HG03565 (cell line): ENCODE data around the gene SLITRK2.

Experiments
- ATAC-seq: cut with Tn5 transposase; IDR thresholded peaks from one replicate; pipeline ENCODE4 v1.9.1; 2021; ENCODE audit warnings: mild to moderate bottlenecking, moderate library complexity; ENCODE audit not compliant: unreplicated experiment

SLITRK2 gene, protein sequence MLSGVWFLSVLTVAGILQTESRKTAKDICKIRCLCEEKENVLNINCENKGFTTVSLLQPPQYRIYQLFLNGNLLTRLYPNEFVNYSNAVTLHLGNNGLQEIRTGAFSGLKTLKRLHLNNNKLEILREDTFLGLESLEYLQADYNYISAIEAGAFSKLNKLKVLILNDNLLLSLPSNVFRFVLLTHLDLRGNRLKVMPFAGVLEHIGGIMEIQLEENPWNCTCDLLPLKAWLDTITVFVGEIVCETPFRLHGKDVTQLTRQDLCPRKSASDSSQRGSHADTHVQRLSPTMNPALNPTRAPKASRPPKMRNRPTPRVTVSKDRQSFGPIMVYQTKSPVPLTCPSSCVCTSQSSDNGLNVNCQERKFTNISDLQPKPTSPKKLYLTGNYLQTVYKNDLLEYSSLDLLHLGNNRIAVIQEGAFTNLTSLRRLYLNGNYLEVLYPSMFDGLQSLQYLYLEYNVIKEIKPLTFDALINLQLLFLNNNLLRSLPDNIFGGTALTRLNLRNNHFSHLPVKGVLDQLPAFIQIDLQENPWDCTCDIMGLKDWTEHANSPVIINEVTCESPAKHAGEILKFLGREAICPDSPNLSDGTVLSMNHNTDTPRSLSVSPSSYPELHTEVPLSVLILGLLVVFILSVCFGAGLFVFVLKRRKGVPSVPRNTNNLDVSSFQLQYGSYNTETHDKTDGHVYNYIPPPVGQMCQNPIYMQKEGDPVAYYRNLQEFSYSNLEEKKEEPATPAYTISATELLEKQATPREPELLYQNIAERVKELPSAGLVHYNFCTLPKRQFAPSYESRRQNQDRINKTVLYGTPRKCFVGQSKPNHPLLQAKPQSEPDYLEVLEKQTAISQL

DNA sequence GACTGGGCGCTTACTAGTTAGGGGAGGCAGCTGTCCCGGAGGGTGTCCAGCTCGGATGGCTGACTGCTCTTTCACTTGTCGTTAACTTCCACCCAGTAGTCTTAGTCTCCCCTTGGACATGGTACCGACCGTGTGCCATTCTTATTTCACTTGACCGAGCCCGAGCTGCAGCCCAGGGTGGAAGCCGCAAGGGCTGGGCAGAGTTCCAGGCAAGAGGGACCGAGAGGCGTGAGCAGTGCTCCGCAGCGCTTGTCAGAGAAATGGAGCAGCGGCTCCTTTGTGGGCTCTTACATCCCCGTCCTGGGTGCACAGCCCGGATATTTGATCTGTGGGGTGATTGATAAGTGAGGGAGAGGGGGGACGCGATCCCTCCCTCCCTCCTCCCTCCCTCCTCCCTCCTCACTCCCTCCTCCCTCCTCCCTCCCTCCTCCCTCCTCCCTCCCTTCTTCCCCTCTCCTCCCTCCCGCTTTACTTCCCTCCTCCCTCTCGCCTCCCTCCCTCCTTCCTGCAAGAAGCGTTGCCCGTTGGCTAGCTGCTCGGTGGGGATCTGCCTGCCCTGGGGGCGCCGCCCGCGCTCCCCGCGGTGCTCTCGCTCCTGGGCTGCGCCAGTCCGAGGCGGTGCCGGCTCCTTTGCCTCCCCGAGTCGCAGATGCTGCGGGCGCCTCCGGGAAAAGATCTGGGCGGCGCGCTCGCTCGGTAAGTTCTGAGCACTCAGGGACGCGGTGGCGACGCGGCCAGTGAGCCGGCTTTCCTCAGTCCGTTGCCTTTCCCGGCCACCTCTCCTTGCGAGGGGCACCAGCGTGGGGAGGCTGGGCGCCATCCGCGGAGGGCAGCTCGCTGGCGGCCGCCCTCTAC is at the start of gene SLITRK2:
Gene SLITRK2 (plus strand): TSS at position 499 of the 855 bp plus-strand sequence. CDS start 4,597 bp downstream, outside the sequence.
- ATAC-seq: no peak

DNA sequence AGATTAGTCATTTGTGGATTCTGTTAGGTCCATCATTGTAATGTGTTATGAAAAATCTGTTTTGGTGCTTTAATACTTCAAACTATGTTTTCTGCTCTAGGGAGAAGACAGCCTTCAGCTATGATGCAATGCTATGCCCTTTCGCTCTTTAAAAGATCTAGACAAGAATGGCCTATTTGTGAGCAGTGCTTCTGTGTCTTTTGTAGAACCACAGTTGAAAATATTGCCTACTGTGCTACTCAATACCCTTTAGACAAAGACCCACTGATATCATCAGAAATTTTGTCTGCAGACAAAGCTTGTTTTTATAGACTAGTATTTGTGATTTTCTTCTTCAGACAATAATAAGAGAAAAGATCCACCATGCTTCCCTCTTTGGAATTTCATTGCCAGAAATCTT is 44.6 kb upstream of the SLITRK2 start:
- ATAC-seq: no peak

DNA sequence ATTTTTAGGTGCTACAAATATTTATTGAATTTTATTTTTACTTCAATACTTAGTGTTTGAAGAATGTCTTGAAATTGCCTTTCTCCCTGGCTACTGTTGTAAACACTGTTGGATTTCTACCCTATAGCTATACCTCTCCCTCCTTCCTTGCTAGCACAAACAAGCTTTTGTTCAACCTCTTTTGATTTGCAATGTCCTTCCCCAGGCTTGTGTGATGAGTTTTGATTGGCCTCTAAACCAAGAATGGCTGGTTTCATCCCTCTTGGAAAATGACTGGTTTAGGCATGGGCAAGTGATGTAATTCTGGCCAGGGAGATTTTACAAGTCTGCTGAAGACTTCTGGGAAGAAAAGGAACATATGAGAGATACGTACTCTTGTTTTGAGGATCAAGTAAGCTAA is 25.3 kb upstream of the SLITRK2 start:
- no peak for ATAC-seq

DNA sequence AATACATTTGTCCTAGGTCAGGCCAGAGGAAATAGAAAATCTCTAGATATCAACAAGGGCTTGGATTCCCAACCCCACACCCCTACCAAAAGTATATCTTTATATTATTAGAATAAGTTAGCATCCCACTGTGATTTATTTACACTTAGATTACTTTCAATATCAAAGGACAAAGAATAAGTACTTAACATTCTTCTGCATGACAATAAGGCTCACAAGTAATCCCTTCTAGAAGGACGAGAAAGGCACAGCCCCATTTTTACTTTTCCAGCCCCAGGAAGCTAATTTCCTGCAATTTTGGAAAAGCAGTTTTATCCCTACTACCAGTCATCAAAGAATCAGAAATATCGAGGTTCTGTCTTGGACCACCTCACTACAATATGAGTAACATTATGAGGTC is 14.1 kb upstream of the SLITRK2 start:
- ATAC-seq: no peak

DNA sequence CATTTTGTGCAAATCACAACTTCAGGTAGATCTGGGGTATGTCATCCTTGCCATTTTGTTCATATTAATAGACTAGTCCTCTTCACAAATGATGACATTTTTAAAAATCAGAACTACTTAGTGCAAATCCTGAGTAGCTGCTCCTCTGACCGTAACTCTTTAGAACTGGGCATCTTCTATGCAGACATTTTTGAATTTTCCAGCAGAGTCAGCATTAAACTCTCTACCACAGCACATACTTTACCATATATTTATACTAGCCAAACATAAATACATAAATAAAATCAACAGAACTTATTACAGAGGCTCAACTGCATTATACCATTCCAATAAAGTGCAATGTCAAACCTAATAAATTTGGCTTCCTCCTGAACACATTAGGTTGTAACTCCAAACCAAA is 4.5 kb upstream of the SLITRK2 start:
- ATAC-seq: no peak

DNA sequence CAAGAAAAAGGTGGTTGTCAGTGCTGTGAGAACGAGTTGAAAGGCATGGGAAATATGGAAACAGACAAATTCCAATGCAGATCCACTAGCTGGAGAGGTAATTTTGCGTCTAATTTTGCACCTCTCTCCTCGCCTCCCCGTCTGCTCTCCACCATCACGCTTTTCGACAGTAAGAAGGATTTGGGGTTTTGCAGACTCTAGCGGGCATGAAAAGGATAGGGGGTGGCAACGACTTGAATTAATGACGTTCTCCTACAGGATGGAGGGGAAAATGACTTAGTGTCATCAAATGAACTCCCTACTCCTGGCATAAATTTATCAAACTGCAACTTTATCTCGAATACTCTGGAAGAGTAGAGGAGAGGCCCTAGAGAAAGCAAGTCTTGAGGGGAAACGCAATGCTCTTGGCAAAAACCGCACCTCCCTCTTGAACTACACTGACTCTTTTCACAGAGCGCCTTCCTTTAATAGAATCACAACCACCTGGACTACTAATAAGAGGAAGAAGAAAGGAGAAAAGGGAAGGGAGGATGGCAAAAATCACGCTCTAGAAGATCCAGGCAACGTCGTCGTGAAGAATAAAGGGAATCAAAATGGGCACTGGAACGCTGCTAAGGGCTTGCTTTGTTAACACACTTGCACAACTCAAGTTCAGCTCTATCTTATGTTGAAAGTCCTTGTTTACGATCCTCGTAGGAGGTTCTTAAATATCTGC is 871 bp upstream of the SLITRK2 start:
- no peak for ATAC-seq

DNA sequence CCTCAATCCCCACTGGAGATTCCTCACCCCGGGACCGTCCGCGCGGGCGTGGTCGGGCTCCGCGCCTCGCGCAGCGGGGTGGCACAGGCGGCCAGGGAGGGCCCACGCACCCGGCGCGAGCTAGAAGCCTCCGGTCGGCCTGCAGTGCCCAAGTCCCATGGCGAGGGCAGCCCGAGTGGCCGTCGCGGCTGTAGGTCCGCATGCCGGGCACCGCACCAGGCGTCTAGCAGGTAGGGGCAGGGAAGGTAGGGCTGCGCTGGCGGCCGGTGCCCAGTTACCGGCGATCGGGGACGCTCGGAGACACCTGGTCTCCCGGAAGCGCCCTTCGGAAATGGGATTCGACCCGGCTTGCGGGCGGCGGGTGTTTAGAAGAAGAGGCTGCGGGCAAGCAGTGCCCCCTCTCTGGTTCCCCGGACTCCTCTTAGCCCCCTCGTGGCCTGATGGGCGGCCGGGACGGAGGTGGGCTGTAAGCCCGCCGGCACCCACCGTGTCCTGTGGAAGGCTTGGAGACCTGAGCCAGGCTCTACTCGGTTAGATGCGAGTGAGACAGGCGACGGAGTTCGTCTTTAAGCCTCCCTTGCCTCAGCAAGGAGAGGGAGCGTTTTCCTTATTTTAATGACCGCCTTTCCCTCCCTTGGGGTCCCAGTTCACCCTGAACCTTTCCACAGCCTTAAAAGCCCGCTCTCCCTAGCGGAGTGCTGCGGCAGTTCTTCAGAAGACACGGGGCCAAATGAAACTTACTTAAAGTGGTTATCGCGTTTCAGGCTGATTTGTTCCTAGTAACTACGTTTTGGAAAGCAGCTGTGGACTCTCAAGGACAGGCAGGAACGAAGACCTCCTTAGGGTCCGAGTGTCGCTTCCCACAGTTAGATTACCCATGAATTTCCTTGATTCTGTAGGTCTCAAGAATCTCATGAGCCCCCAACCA is 821 bp downstream of the SLITRK2 start:
- no peak for ATAC-seq

DNA sequence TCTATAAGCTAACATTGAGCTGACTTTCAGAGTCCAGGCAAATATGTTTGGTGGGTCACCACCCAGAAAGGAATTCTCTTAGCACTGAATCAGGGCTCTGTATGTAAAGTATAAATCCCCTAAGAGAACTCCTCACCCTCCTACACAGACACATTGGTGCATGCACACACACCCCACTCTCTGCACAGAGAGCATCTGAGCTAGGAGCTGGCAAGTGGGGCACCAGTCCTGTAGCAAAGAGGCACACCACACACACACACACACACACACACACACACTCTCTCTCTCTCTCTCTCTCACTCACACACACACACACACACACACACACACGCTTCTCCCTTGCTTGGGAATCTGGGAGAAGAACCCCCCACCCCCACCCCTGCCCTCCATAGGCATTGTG is 3.2 kb downstream of the SLITRK2 start:
- ATAC-seq: no peak

DNA sequence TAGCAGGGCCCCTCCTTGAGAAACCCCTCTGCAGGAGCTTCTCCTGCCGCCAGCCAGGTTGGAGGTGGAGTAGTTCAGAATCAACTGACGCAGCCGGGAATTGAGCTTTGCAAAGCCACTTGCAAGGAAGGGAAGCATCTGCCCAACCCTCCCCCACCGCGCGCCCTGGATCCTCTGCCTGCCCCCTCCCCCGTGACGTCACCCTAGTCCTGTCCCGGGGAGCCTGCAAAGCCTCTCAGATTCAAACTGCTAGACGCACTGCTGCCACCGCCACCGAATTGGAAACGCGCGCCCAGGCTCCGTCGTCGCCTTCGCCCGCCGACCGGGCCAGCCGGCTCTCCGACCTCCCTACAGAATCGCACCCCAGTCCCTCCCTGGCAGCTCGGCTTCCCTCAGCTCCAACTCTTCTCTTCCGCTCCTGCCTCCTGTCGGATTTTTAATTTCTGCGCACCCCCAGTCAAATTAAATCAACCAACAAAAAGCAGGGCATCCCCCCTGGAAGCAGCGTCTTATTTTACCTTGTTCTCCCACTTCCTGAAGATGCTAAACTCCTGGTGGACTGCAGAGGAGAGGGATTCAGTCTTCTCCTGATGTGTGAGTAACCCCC is 3.8 kb downstream of the SLITRK2 start:
- no peak for ATAC-seq

DNA sequence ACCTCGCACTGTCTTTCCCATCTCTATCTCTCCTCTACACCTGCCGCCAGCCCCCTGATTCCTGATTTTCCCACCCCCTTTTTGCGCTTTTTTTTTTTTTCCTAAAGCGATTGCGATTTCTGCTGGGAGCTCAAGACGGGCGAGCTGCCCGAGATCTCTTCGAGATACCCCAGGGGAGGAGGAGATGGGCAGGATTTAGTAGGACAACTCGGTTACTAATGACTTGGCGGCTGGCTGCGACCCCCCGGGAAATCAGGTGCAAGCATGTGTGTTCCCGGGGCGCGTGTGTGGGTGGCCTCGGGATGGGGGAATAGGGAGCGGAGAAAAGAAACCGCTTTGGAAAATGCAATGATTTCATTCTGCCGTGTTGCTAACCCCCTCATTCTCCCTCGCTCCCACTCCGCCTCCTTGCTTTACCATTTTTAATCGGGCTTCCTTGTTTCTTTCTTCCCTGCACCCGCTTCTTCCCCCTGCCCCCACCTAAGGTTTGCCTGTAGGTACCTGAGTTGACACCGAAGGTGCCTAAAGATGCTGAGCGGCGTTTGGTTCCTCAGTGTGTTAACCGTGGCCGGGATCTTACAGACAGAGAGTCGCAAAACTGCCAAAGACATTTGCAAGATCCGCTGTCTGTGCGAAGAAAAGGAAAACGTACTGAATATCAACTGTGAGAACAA is 4.4 kb downstream of the SLITRK2 start:
- ATAC-seq: no peak

DNA sequence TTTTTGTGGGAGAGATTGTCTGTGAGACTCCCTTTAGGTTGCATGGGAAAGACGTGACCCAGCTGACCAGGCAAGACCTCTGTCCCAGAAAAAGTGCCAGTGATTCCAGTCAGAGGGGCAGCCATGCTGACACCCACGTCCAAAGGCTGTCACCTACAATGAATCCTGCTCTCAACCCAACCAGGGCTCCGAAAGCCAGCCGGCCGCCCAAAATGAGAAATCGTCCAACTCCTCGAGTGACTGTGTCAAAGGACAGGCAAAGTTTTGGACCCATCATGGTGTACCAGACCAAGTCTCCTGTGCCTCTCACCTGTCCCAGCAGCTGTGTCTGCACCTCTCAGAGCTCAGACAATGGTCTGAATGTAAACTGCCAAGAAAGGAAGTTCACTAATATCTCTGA is 5.5 kb downstream of the SLITRK2 start:
- no peak for ATAC-seq

DNA sequence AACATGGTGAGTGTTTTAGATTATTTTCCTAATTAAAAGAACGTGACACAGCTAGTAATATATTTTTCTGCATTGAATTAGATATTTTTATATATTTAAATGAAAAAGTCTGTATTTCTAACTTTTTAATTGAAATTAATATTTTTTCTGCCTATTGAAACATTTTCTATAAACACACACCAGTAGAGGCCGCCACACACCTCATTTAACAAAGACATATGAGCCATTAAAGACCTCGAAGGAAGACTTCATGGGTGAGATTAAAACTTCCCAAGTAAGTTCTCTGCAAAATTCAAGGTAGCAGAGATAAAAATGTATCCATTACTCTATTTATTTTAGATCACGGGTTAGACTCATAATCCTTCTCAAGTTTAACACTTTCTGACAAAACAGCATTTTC is 8.3 kb downstream of the SLITRK2 start:
- ATAC-seq: no peak

DNA sequence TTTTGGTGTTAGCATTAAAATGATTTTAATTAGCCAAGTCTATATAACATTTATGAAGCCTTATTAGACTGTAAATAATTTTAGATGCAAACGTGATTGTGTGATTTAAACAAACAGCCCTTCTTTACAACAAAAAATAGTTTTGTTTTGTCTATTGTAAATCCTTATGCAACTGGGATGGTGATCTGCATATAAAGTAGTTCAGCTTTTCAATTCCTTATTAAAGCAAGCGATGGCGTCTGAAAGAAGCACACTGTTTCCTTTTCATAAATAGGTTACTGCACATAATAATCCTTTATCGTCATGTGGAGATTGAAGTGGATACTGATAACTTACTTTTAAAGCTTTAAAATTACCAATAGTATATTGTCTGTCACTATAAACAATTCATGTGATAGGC is 8.8 kb downstream of the SLITRK2 start:
- ATAC-seq: no peak

DNA sequence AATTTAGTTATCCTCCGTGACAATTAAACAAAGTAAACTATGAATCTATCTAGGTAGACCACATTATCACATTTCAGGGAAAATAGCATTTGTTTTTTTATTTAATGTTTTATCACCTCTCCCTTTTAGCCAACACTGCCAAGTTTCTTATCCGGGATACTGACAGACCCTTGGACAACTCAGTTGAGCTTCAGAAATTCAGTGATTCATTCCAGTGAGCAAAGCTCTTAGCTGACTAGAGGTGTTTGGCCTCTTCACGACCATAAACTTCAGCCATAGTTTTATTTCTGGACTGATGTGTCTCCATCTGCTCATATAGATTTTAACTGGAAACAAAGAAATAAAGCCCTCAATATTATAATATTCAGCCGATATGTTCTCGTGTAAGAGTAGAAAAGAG is 15.2 kb downstream of the SLITRK2 start:
- no peak for ATAC-seq

DNA sequence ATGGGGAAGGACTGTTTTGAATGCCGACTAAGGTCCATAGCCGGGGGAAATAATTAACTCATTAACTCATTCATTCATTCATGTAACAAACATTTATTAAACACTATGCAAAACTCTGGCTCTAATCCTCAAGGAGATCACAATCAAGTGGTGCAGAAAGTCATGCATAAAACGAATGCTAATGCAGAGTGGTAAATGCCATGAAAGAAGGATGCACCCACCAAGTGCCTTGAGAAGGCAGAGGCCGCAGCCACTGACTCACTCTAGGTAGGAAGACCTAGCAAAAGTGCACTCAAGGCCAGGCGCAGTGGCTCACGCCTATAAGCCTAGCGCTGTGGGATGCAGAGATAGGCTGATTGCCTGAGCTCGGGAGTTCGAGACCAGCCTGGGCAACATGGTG is 22.9 kb downstream of the SLITRK2 start:
- no peak for ATAC-seq

DNA sequence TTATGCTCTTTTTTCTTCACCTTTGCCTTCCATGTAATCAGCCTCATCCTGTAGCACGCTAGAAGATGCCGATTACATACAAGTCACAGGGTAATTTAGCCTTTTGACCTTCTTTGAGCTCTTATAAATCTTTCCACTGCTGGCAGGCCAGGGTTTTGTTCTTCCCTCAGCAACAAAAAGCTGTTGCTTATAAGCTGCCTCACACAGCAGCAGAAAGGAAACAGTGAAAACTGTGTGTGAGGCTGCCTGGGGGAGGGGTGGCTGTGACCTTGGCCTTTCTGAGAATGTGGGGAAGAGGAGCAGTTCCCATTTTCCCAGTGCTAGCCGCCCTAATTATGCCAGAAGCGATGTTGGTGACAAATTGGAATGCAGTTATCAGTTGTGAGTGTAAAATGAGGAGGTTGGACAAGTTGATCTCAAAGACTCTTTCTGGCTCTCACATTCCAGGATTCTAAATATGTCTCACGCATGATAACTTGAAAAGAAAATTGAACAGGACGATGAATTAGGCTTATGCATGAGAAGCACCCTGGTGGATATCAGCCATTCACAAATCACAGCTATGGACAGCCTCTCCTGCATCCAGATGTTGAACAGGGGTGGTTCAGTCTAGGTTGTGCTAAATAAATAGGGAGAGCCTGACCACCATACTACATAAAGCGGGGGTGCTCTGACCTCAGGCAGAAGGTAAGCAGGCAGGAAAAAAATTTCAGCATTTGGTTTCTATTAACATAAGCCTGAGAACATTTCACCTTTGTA is 25.7 kb downstream of the SLITRK2 start:
- ATAC-seq: no peak

DNA sequence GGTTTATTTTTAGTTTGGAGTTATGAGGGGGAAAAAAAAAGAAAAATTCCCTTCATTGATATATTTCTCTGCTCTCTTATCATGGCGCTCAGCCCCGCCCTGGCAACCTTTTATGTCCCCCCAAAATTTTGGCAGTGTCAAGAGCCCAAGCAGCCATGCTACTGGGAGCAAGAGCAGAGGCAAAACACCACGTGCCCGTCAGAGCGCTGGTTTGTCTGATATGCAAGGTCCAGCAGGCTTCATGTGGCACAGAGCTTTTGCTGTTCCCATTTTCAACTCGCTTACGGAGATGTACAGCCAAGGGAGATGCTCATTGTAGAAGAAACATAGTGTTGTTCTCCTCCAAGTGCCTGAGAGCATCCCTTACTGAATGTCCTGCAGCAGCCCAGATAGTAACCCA is 27.3 kb downstream of the SLITRK2 start:
- ATAC-seq: no peak

DNA sequence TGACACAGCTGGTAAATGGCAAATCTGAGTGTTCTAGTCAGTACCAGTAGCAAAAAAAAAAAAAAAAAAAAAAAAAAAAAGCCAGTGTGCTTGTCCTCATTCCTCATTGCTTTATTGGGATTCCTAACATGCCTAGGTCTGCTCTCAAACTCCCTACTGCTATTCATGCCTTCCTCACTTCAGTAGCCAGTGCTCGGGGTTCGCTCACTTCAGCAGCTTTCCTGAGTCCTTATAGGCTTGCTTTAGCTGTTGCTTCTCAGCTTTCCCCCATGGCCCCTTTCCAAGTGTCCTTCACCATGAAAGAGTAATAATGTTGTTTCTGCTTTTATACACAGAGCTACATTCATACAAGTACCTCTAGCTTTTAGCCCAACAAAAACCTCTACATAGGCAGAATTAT is 30.8 kb downstream of the SLITRK2 start:
- ATAC-seq: no peak
